LNCaP clone FGC (cell line): ENCODE measurements around the gene OSBPL5.

Source experiments
- DNase-seq: peaks from one replicate; pipeline ENCODE4 v3.0.0-alpha.2; 2011; ENCODE audit warnings: low read depth
- H3K4me3 ChIP-seq: 2 replicates; pipeline ENCODE4 v1.5.1; 2011; ENCODE audit warnings: mild to moderate bottlenecking, low read depth, low read length, control low read depth
- CTCF ChIP-seq: IDR thresholded peaks from 2 replicates; pipeline ENCODE4 v1.5.1; 2012; ENCODE audit warnings: mild to moderate bottlenecking; ENCODE audit not compliant: control insufficient read depth, insufficient read depth; ENCODE audit errors: extremely low read depth

Gene OSBPL5

GRCh38 chr11:3135481-3136440 is 29.3 kb downstream of the OSBPL5 start:
- TF ChIP-seq CTCF: no peak
- no peak overlapping the region for H3K4me3 ChIP-seq
- DNase-seq: no peak

GRCh38 chr11:3134651-3135480 is 30.2 kb downstream of the OSBPL5 start:
- no peak for TF ChIP-seq CTCF
- no peak overlapping the region for H3K4me3 ChIP-seq
- no peak for DNase-seq

GRCh38 chr11:3134218-3134621 is 30.9 kb downstream of the OSBPL5 start:
- no peak for DNase-seq
- TF ChIP-seq CTCF: no peak
- H3K4me3 ChIP-seq: no peak overlapping the region

- no peak for TF ChIP-seq CTCF
- H3K4me3 ChIP-seq: no peak overlapping the region
- DNase-seq: no peak
Measured at GRCh38 chr11:3133261-3134217, 31.6 kb downstream of the OSBPL5 start.

- no peak for TF ChIP-seq CTCF
- H3K4me3 ChIP-seq: no peak overlapping the region
- DNase-seq: no peak
Measured at GRCh38 chr11:3132831-3133260, 32.3 kb downstream of the OSBPL5 start.

- TF ChIP-seq CTCF: no peak
- H3K4me3 ChIP-seq: no peak overlapping the region
- DNase-seq: no peak
Measured at GRCh38 chr11:3132271-3132781, 32.8 kb downstream of the OSBPL5 start.
